GM21723 (cell line): ENCODE data around the gene ZNF532.
"Not testable (repeated sequence)": the region's sequence is repeated elsewhere in the genome, so short reads cannot be mapped to it uniquely, and the experiment has no call there.

Experiments
- ATAC-seq: cut with Tn5 transposase; IDR thresholded peaks from one replicate; pipeline ENCODE4 v1.9.1; 2021; ENCODE audit warnings: mild to moderate bottlenecking, moderate library complexity; ENCODE audit not compliant: unreplicated experiment

ZNF532 gene

DNA sequence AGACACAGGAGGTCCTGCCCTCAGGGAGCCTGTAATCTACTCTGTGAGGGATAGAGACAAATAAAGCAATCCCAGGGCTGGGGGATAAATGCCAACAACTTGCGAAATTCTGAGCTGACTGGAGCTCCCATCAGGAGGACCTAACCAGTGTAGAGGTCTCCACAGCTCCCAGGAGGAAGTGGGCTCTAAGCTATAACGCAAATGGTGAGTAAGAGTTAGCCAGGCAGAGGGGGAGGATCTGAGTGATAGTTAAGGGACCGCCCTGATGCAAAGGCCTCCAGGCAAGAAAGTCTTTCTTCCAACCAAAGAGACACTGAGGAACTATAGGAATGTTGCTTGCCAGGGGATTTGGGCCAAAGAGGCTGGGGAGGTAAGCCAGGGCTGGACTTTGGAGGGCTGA, 16.0 kb upstream of the ZNF532 start:
- ATAC-seq = no peak

DNA sequence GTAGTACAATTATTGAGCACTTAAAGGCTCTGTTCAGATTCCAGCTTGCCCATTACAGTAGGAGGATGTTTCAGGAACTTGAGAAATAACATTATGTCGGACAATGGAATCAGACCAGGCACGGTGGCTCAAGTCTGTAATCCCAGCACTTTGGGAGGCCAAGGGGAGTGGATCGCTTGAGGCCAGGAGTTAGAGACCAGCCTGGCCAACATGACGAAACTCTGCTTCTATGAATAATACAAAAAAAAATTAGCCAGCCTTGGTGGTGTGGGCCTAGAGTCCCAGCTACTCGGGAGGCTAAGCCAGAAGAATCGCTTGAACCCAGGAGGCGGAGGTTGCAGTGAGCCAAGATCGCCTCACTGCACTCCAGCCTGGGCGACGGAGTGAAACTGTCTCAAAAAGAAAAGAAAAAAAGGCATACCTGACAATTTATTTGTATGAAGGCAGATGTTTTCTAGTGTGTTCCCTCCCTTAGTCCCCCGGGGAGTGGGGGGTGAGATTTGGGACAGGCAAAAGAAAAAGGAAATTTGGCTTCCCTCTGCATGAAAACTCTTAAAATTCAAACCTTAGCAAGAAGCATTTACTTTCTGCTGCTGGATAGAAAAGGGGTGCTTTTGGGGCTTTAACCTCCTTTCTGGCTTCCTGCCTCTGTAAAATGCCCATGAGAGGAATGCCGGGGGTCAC, 13.7 kb upstream of the ZNF532 start:
- no peak for ATAC-seq

DNA sequence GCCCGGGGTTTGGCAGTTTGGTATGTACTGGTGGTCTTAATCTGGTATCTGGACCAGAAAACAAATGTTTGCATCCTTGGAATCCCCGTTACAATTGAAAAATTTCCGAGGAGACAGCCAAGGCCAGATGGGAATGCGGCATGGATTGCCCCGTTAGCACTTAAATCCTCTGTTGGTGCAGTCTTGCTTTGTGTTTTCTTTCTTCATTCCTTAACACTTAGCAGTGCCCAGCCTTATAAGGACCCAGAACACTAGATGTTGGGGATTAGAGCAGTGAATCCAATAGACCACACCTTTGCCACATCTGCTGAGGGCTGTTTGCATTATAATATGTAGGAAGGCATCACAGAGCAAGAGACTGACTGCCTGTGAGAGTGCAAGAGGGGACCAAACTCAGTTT, 12.8 kb upstream of the ZNF532 start:
- no peak for ATAC-seq

GRCh38 chr18:58852629-58853028, 12.0 kb upstream of the ZNF532 start:
- ATAC-seq = no peak

GRCh38 chr18:58853561-58853960, 11.1 kb upstream of the ZNF532 start:
- ATAC-seq = no peak

GRCh38 chr18:58855521-58855920, 9.2 kb upstream of the ZNF532 start:
- not testable (repeated sequence) for ATAC-seq

DNA sequence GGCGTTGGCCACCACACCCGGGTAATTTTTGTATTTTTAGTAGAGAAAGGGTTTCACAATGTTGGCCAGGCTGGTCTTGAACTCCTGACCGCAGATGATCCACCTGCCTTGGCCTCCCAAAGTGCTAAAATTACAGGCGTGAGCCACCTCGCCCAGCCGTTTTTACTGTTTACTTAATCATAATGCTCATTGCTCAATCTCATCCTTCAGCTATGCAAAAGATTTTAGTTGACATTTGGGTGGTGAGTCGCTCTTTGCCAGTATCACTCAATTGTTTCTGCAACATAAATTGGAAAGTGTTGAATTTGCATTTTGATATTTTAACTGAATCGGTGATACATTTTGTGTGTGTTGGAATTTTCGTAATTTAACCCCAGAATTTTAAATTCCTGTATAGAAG, 7.8 kb upstream of the ZNF532 start:
- ATAC-seq = no peak

- no peak for ATAC-seq
Observed at GRCh38 chr18:58858591-58859468, 5.8 kb upstream of the ZNF532 start.

GRCh38 chr18:58859907-58860306, 4.8 kb upstream of the ZNF532 start:
- ATAC-seq = no peak

GRCh38 chr18:58860747-58861231, 3.9 kb upstream of the ZNF532 start:
- no peak for ATAC-seq

DNA sequence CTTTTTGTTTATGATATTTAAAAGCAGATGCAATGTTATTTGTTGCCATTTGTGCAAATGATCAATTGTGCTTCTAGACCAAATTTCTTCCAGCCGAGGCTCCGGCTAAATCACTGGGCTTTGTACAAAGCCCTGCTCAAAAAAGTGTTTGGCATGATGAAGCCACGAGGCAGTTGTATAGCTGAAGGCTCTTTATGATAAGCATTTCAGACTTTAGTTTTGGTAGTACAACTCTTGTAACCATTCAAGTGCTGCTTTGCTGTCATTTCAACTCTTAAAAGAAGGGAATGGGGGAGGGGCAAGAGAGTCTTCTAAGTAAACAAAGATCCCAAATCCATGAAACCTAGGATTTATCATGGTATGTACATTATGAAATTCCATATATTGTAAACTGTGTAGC, 3.3 kb upstream of the ZNF532 start:
- no peak for ATAC-seq

- no peak for ATAC-seq
Observed at GRCh38 chr18:58861861-58862301, 2.8 kb upstream of the ZNF532 start.

GRCh38 chr18:58862356-58862755, 2.3 kb upstream of the ZNF532 start:
- ATAC-seq = no peak

- ATAC-seq = no peak
Observed at GRCh38 chr18:58862851-58863538, 1.7 kb upstream of the ZNF532 start.

- no peak for ATAC-seq
Observed at GRCh38 chr18:58863539-58864145, 1.0 kb upstream of the ZNF532 start.

DNA sequence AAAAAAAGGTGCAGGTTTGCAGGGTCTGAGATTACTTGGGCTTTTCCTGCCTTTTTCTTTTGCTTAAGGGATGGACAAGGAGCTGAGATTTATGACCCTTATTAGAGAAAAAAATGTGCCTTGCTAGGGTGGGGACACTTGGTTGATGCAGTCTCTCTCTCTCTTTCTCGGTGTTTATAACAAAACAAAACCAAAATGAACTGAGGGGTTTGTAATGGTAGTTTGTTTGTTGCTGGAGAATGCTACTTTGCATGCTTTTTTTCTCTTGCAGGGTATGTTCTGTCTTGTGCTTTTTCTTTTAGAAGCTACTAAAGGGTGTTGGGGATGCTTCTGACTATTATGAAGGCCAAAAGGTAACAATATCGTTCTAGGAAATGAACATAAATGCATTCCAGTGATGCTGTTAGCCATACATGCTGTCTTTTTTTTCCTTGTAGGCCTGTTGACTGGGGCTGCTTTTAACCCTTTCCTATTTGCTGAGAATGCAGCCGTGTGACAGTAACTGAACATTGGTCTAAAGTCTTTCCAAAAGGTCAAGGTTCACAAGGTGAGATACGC, 435 bp downstream of the ZNF532 start:
- no peak for ATAC-seq

DNA sequence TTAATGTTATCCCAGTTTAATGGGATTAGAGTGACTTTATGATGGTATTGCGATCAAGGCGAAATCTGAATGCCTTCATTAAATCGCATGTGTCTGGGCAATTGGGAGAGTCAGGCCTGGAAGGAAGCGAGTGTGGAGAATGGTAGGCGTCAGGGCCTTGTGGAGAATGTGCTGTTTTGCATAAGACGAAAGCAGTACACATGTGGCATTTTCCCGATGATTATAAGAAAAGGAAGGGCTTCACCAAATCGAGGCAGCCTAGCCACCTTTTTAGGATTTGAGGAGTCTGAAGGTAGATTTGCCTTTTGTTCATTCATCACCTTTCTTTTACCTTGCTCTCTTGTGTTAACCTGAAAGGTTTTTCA, 1.0 kb downstream of the ZNF532 start:
- ATAC-seq = no peak

GRCh38 chr18:58866066-58866772, 1.5 kb downstream of the ZNF532 start:
- no peak for ATAC-seq

GRCh38 chr18:58866773-58867150, 2.1 kb downstream of the ZNF532 start:
- no peak for ATAC-seq

GRCh38 chr18:58867281-58867961, 2.7 kb downstream of the ZNF532 start:
- ATAC-seq = no peak
